ENCODE results near the gene GPA33.

Gene GPA33

GRCh38 chr1:167086033-167086432 lies 4.1 kb downstream of the GPA33 start:
- no peak for DNase-seq (ENCODE audit: low read depth)

- no peak for DNase-seq (ENCODE audit: low read depth)
Measured at GRCh38 chr1:167084757-167085156, 5.4 kb downstream of the GPA33 start.

- DNase-seq (ENCODE audit: low read depth): no peak
Measured at GRCh38 chr1:167083871-167084270, 6.3 kb downstream of the GPA33 start.

- no peak for DNase-seq (ENCODE audit: low read depth)
Measured at GRCh38 chr1:167083066-167083665, 7.0 kb downstream of the GPA33 start.

- no peak for DNase-seq (ENCODE audit: low read depth)
Measured at GRCh38 chr1:167082511-167083027, 7.6 kb downstream of the GPA33 start.

- no peak for DNase-seq (ENCODE audit: low read depth)
Measured at GRCh38 chr1:167081594-167082156, 8.5 kb downstream of the GPA33 start.

GRCh38 chr1:167077868-167078210 lies 12.3 kb downstream of the GPA33 start:
- DNase-seq (ENCODE audit: low read depth): no peak

GRCh38 chr1:167077128-167077867 lies 12.9 kb downstream of the GPA33 start:
- no peak for DNase-seq (ENCODE audit: low read depth)

- DNase-seq (ENCODE audit: low read depth): no peak
Measured at GRCh38 chr1:167076136-167076710, 14.0 kb downstream of the GPA33 start.

GRCh38 chr1:167071286-167071685 lies 18.9 kb downstream of the GPA33 start:
- no peak for DNase-seq (ENCODE audit: low read depth)

GRCh38 chr1:167068761-167069160 lies 21.4 kb downstream of the GPA33 start:
- DNase-seq (ENCODE audit: low read depth): no peak

GRCh38 chr1:167067904-167068303 lies 22.3 kb downstream of the GPA33 start:
- DNase-seq (ENCODE audit: low read depth): no peak

GRCh38 chr1:167066333-167067122 lies 23.6 kb downstream of the GPA33 start:
- DNase-seq (ENCODE audit: low read depth): peak; percentile 74

GRCh38 chr1:167065471-167065870 lies 24.7 kb downstream of the GPA33 start:
- DNase-seq (ENCODE audit: low read depth): no peak

- no peak for DNase-seq (ENCODE audit: low read depth)
Measured at GRCh38 chr1:167064621-167065020, 25.6 kb downstream of the GPA33 start.

- DNase-seq (ENCODE audit: low read depth): no peak
Measured at GRCh38 chr1:167061073-167061464, 29.1 kb downstream of the GPA33 start.

GRCh38 chr1:167060141-167061072 lies 29.8 kb downstream of the GPA33 start:
- no peak for DNase-seq (ENCODE audit: low read depth)

- no peak for DNase-seq (ENCODE audit: low read depth)
Measured at GRCh38 chr1:167059809-167060107, 30.4 kb downstream of the GPA33 start.

- DNase-seq (ENCODE audit: low read depth): peak; percentile 66
Measured at GRCh38 chr1:167059045-167059808, 30.9 kb downstream of the GPA33 start.

- no peak for DNase-seq (ENCODE audit: low read depth)
Measured at GRCh38 chr1:167057241-167057688, 32.9 kb downstream of the GPA33 start.

Measured in stimulated activated CD8-positive, alpha-beta memory T cell treated with anti-CD3 and anti-CD28 coated beads, Interleukin-15, amount 100 ng/mL, for 1 hour (primary cell).